Neuronal stem cell (in vitro differentiated cells): Measurements from ENCODE around the gene ATF5.
"Not testable (repeated sequence)": the region's sequence is repeated elsewhere in the genome, so short reads cannot be mapped to it uniquely, and the experiment has no call there.

ENCODE experiments used
- DNase-seq: peaks from one replicate; pipeline ENCODE4 v3.0.0-alpha.2; 2013; ENCODE audit warnings: low spot score
- H2AFZ ChIP-seq: one replicate; pipeline ENCODE4 v1.6.1; 2013; ENCODE audit warnings: mild to moderate bottlenecking, low read length, inconsistent platforms
- H2AK5ac ChIP-seq: 2 replicates; pipeline ENCODE4 v1.6.1; 2013; ENCODE audit warnings: low read depth, mild to moderate bottlenecking, inconsistent platforms, low read length, moderate library complexity, mixed read lengths
- H2BK120ac ChIP-seq: 2 replicates; pipeline ENCODE4 v1.6.1; 2013; ENCODE audit warnings: low read depth, mild to moderate bottlenecking, inconsistent platforms, low read length, moderate library complexity, mixed read lengths
- H2BK12ac ChIP-seq: one replicate; pipeline ENCODE4 v1.6.1; 2013; ENCODE audit warnings: low read length, inconsistent platforms
- H2BK15ac ChIP-seq: 2 replicates; pipeline ENCODE4 v1.6.1; 2013; ENCODE audit warnings: mild to moderate bottlenecking, low read length, inconsistent platforms, mixed read lengths
- H2BK5ac ChIP-seq: one replicate; pipeline ENCODE4 v1.6.1; 2013; ENCODE audit warnings: inconsistent platforms, mild to moderate bottlenecking, low read length, moderate library complexity
- H3K14ac ChIP-seq: one replicate; pipeline ENCODE4 v1.6.1; 2013; ENCODE audit warnings: low read length, inconsistent platforms
- H3K18ac ChIP-seq: 2 replicates; pipeline ENCODE4 v1.6.1; 2013; ENCODE audit warnings: low read length, inconsistent platforms
- H3K23ac ChIP-seq: 2 replicates; pipeline ENCODE4 v1.6.1; 2013; ENCODE audit warnings: low read depth, mild to moderate bottlenecking, mixed read lengths, low read length, inconsistent platforms; ENCODE audit not compliant: poor library complexity
- H3K27ac ChIP-seq: replicated peaks from 3 replicates; pipeline ENCODE4 v1.5.1; 2013; ENCODE audit warnings: low read length, inconsistent platforms
- H3K27me3 ChIP-seq, 3 experiments: 2 replicates each; pipeline ENCODE4 v1.6.1; 2013; ENCODE audit warnings: low read length in 3 of 3, mild to moderate bottlenecking in 2 of 3, inconsistent platforms in 1 of 3, low read depth in 1 of 3, mixed read lengths in 1 of 3, moderate library complexity in 1 of 3; ENCODE audit not compliant: control insufficient read depth in 3 of 3, insufficient read depth in 3 of 3
- H3K36me3 ChIP-seq, 2 donors: replicated peaks in 1 of 2; 2 replicates each; pipeline ENCODE4 v1.6.1; 2013; ENCODE audit warnings: low read length in 2 of 2; ENCODE audit not compliant: control insufficient read depth in 2 of 2, insufficient read depth in 2 of 2
- H3K4ac ChIP-seq: 2 replicates; pipeline ENCODE4 v1.6.1; 2013; ENCODE audit warnings: inconsistent platforms, mild to moderate bottlenecking, low read length, moderate library complexity
- H3K4me1 ChIP-seq, 2 donors: 1 replicate in 1 of 2; 2 replicates in 1 of 2; pipeline ENCODE4 v1.6.1; 2013; ENCODE audit warnings: low read length in 2 of 2, low read depth in 1 of 2; ENCODE audit not compliant: control insufficient read depth in 2 of 2, insufficient read depth in 1 of 2
- H3K4me2 ChIP-seq: one replicate; pipeline ENCODE4 v1.6.1; 2013; ENCODE audit warnings: mild to moderate bottlenecking, low read length, inconsistent platforms; ENCODE audit not compliant: insufficient read depth, poor library complexity, severe bottlenecking
- H3K4me3 ChIP-seq, 2 donors: 2 replicates each; pipeline ENCODE4 v1.5.1; 2013; ENCODE audit warnings: low read length in 2 of 2, mild to moderate bottlenecking in 2 of 2, inconsistent platforms in 1 of 2, moderate library complexity in 1 of 2
- H3K79me1 ChIP-seq: one replicate; pipeline ENCODE4 v1.6.1; 2013; ENCODE audit warnings: low read depth, mild to moderate bottlenecking, inconsistent platforms, low read length, moderate library complexity
- H3K9ac ChIP-seq: one replicate; pipeline ENCODE4 v1.6.1; 2013; ENCODE audit warnings: mild to moderate bottlenecking, low read depth, low read length, inconsistent platforms; ENCODE audit not compliant: poor library complexity
- H3K9me3 ChIP-seq, 2 donors: replicated peaks in 1 of 2; 2 replicates each; pipeline versions ENCODE3 to v1.6.1; 2013; ENCODE audit warnings: low read length in 2 of 2, mild to moderate bottlenecking in 2 of 2, inconsistent platforms in 1 of 2, low read depth in 1 of 2, mixed read lengths in 1 of 2, moderate library complexity in 1 of 2; ENCODE audit not compliant: control insufficient read depth in 2 of 2, insufficient read depth in 1 of 2
- H4K8ac ChIP-seq: one replicate; pipeline ENCODE4 v1.6.1; 2013; ENCODE audit warnings: low read depth, mild to moderate bottlenecking, inconsistent platforms, low read length, moderate library complexity
- H4K91ac ChIP-seq: one replicate; pipeline ENCODE4 v1.6.1; 2013; ENCODE audit warnings: low read length, low read depth, mild to moderate bottlenecking, inconsistent platforms; ENCODE audit not compliant: poor library complexity
- WGBS, 2 donors: extraction: QIAGEN DNeasy Blood & Tissue Kit; methylation state at CpG; one replicate each; pipeline ENCODE4 v1.1.7; 2013; ENCODE audit warnings: missing lambda C conversion rate in 2 of 2, mixed read lengths in 1 of 2; ENCODE audit not compliant: insufficient read length in 2 of 2, insufficient replicate concordance in 1 of 2; ENCODE audit errors: extremely low coverage in 2 of 2; 5-methylcytosine and 5-hydroxymethylcytosine counted together

Gene ATF5

DNA sequence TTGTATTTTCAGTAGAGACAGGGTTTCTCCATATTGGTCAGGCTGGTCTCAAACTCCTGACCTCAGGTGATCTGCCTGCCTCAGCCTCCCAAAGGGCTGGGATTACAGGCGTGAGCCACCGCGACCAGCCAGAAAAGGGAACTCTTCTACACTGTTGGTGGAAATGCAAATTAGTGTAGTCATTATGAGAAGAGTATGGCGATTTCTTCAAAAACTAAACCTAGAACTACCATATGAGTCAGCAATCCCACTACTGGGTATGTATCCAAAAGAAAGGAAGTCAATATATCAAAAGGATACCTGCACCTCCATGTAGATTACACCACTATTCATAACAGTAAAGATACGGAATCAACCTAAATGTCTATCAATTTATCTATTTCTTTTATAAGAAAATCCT lies 15.6 kb downstream of the ATF5 start:
- H3K27me3 ChIP-seq, H3K14ac ChIP-seq, H3K9ac ChIP-seq, H3K4me1 ChIP-seq, DNase-seq, H4K8ac ChIP-seq, H2AFZ ChIP-seq, H3K4me2 ChIP-seq, H3K27ac ChIP-seq, H3K79me1 ChIP-seq, H3K9me3 ChIP-seq, H2AK5ac ChIP-seq, H3K18ac ChIP-seq, H3K23ac ChIP-seq, H3K4ac ChIP-seq, H2BK12ac ChIP-seq, H2BK120ac ChIP-seq, H3K4me3 ChIP-seq, H2BK5ac ChIP-seq, H4K91ac ChIP-seq, H3K36me3 ChIP-seq, H2BK15ac ChIP-seq: not testable (repeated sequence)
- WGBS, 2 donors, result no CpG with 5 or more reads among the region's 5 CpGs

DNA sequence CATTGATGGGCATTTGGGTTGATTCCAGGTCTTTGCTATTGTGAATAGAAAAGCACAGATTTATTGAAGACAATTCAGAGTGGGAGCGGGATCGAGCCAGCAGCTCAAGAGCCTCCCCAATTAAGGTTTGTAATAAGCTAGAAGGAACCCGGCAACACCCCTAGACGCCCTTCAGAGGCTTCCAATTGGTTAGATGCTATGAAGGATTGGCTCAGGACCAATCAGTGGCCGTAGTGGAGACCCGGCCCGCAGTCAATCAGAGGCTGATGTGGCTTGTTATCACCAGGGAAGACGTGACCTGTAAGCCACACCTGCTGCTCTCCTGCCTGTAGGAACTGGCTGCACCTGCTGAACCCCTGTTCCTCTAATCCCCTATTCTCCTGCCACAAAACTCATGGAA lies 17.4 kb downstream of the ATF5 start:
- Histone ChIP-seq H2BK15ac (no peak overlapping the region), H3K27me3 (peaks cover 0 to 2% (median 0%) of the 10 kb centered on the region in 3 experiments), H4K8ac (no peak overlapping the region), H3K4me3 (no peak overlapping the region), H4K91ac (no peak overlapping the region), H3K14ac (no peak overlapping the region), H3K9ac (no peak overlapping the region), H2BK12ac (no peak overlapping the region), H2AK5ac (no peak overlapping the region), H3K27ac (no peak overlapping the region), H3K9me3 (peaks cover 0 to 1% of the 10 kb centered on the region in 2 donors), H3K79me1 (no peaks in the 10 kb centered on the region), H2BK120ac (no peak overlapping the region), H3K4me2 (no peak overlapping the region), H3K4me1 (peaks cover 0 to 6% of the 10 kb centered on the region in 2 donors), H3K36me3 (no peaks in the 10 kb centered on the region), H3K23ac (peak overlapping the region; percentile 73), H3K4ac (no peak overlapping the region), H2BK5ac (no peak overlapping the region), H2AFZ (no peak overlapping the region), H3K18ac (no peak overlapping the region)
- WGBS, 2 donors, result no CpG with 5 or more reads among the region's 8 CpGs
- no peak for DNase-seq

DNA sequence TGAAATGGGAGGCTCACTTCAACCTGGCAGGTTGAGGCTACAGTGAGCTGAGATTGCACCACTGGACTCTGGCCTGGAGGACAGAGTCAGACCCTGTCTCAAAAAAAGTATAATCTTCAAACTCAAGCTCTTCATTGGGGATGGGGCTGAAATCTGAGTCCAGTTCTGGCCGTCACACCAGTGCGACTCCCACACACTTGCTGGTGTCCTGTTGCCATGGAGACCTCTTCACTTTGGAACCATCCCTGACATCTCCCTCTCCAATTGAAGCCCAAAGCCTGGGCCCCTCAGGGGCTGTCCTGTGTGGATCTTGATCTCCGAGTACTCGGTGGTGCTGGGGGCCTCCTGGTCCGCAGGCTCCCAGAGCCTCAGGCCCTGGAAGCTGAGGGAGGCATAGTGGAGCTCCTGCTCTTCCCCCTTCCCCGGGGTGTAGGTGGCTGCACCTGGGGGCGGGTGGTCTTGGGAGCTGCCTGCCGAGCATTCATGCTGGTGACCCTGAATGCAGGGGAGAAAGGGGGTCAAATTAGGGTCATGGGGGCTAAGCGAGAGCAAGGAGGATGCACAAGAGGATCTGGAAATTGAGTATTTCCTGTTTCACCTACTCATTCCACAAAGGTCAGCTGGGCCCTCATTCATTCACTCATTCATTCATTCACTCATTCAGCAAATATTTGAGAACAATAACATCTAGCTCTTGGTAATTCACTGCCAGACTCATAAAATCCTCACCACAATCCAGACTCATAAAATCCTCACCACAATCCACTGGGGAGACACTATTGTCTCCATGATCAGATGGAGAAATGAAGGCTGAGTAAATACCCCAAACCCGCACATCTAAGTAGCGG lies 21.0 kb downstream of the ATF5 start:
- DNase-seq, result no peak
- no CpG with 5 or more reads among the region's 11 CpGs for WGBS, 2 donors
- no peak overlapping the region for H2BK5ac ChIP-seq
- H3K14ac ChIP-seq, result no peak overlapping the region
- no peak overlapping the region for H3K23ac ChIP-seq
- no peak overlapping the region for H2AK5ac ChIP-seq
- H3K27me3 ChIP-seq, result no peaks in the 10 kb centered on the region
- no peak overlapping the region for H3K4me2 ChIP-seq
- no peak overlapping the region for H3K4me3 ChIP-seq
- H3K4ac ChIP-seq, result no peak overlapping the region
- H3K27ac ChIP-seq, result no peak overlapping the region
- H4K91ac ChIP-seq, result no peak overlapping the region
- no peak overlapping the region for H2BK12ac ChIP-seq
- no peak overlapping the region for H2BK120ac ChIP-seq
- H2BK15ac ChIP-seq, result no peak overlapping the region
- no peaks in the 10 kb centered on the region for H3K36me3 ChIP-seq
- H3K9ac ChIP-seq, result no peak overlapping the region
- H2AFZ ChIP-seq, result peak overlapping the region; percentile 46
- peaks cover 0 to 10% of the 10 kb centered on the region in 2 donors for H3K4me1 ChIP-seq
- H3K9me3 ChIP-seq, result peaks cover 3 to 4% of the 10 kb centered on the region in 2 donors
- no peaks in the 10 kb centered on the region for H3K79me1 ChIP-seq
- no peak overlapping the region for H3K18ac ChIP-seq
- H4K8ac ChIP-seq, result no peak overlapping the region

DNA sequence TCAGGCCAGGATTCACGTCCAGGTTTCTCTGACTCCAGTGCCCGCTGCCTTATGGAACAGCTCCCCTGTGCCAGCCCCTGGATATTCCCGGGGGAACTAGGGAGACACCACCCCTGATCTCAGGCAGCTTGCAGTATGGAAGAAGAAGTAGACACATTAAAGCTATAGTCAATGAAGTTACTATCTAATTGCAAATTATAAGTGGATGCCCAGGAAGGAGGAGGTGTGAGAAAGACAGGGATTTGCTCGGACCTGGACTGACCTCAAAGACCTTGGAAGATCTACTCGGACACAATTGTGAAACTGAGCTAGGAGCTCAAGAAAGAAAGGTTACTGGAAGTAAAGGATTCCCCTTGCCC lies 21.6 kb downstream of the ATF5 start:
- Histone ChIP-seq H3K36me3 (no peaks in the 10 kb centered on the region), H3K79me1 (no peaks in the 10 kb centered on the region), H4K8ac (no peak overlapping the region), H3K9ac (no peak overlapping the region), H3K18ac (no peak overlapping the region), H4K91ac (no peak overlapping the region), H3K27ac (no peak overlapping the region), H2BK15ac (no peak overlapping the region), H3K4me3 (no peak overlapping the region), H2BK12ac (no peak overlapping the region), H3K4me1 (peaks cover 0 to 10% of the 10 kb centered on the region in 2 donors), H2AK5ac (no peak overlapping the region), H3K14ac (no peak overlapping the region), H2BK120ac (no peak overlapping the region), H2BK5ac (no peak overlapping the region), H3K23ac (no peak overlapping the region), H3K27me3 (no peaks in the 10 kb centered on the region), H3K4ac (no peak overlapping the region), H3K4me2 (no peak overlapping the region), H3K9me3 (peaks cover 3 to 4% of the 10 kb centered on the region in 2 donors), H2AFZ (no peak overlapping the region)
- WGBS, 2 donors, result no CpG with 5 or more reads among the region's 5 CpGs
- DNase-seq, result no peak
